HCT116 (cell line): ENCODE results near the gene ANTKMT. TPM values are rescaled to one million over a fixed set of nuclear protein-coding genes. Genes with fewer than 3 reads are reported as not detected.

Experiments used
- ATAC-seq: fragments of 200-7000 bp; cut with Tn5 transposase; 2 replicates; pipeline ENCODE4 v1.9.1; 2020; ENCODE audit warnings: mild to moderate bottlenecking, moderate library complexity
- BruUV-seq: library from RNA; stranded (reverse); fragments of 400-500 nt; replicated peaks from 2 replicates; lab custom pipeline; 2021; lab: Mats Ljungman, UMichigan
- CTCF ChIA-PET: fragments of 300-600 bp; sonication (Branson Sonifier 250); formaldehyde crosslinking; loops from one replicate; lab custom pipeline; 2021; ENCODE audit warnings: antibody characterized with exemption; lab: Charles Lee
- POLR2A ChIA-PET: fragments of 300-600, 350-600 bp; sonication (Branson Sonifier 250); formaldehyde crosslinking; loops from one replicate; lab custom pipeline; 2021; ENCODE audit warnings: antibody characterized with exemption; lab: Charles Lee
- RAD21 ChIA-PET, 2 experiments: fragments of 300-600 bp; sonication (Branson Sonifier 250); formaldehyde crosslinking; loops; one replicate each; lab custom pipeline; 2023; ENCODE audit warnings: low total read pairs in 2 of 2; ENCODE audit not compliant: uncharacterized antibody in 2 of 2, unreplicated experiment in 2 of 2, low non-redundant PET in 1 of 2; lab: Charles Lee
- DNase-seq: peaks from one replicate; pipeline ENCODE4 v3.0.0-alpha.2; 2010; ENCODE audit warnings: low read depth, low spot score
- H2AFZ ChIP-seq: fragments of 200-600 bp; shearing (Covaris generic), sonication (generic); 2 replicates; pipeline ENCODE4 v1.6.1; 2017; ENCODE audit warnings: low read depth, mixed run types, mixed read lengths, antibody characterized with exemption, low read length; ENCODE audit not compliant: poor library complexity, severe bottlenecking
- H3K27ac ChIP-seq: 2 replicates; pipeline ENCODE4 v1.5.1; 2012; ENCODE audit warnings: low read depth, low read length
- H3K27me3 ChIP-seq: fragments of 200-600 bp; sonication (generic); 2 replicates; pipeline ENCODE4 v1.6.1; 2016; ENCODE audit warnings: mixed run types, low read length, mixed read lengths; ENCODE audit not compliant: insufficient read depth
- H3K36me3 ChIP-seq, 2 experiments: fragments of 200-500 bp in 1 of 2; fragments of 200-600 bp in 1 of 2; sonication (Bioruptor generic) in 1 of 2; sonication (generic) in 1 of 2; 2 replicates each; pipeline versions ENCODE4 v1.5.1 to v1.6.1; 2014 to 2016; ENCODE audit warnings: low read length in 2 of 2, inconsistent platforms in 1 of 2, mixed read lengths in 1 of 2, mixed run types in 1 of 2; ENCODE audit not compliant: insufficient read depth in 2 of 2, control insufficient read depth in 1 of 2
- H3K4me1 ChIP-seq, 2 experiments: fragments of 200-600 bp in 1 of 2; sonication (generic) in 1 of 2; 2 replicates each; pipeline versions ENCODE4 v1.5.1 to v1.6.1; 2012 to 2017; ENCODE audit warnings: low read length in 2 of 2, inconsistent platforms in 1 of 2, mild to moderate bottlenecking in 1 of 2, mixed read lengths in 1 of 2, mixed run types in 1 of 2, moderate library complexity in 1 of 2; ENCODE audit not compliant: insufficient read depth in 2 of 2, control insufficient read depth in 1 of 2
- H3K4me2 ChIP-seq: fragments of 200-600 bp; sonication (generic); 2 replicates; pipeline ENCODE4 v1.6.1; 2017; ENCODE audit warnings: mixed run types, low read length, mixed read lengths
- H3K4me3 ChIP-seq, 2 experiments: fragments of 200-600 bp in 1 of 2; sonication (generic) in 1 of 2; replicated peaks in 1 of 2; 2 replicates each; pipeline ENCODE4 v1.5.1; 2011 to 2016; ENCODE audit warnings: low read length in 2 of 2, control low read depth in 1 of 2, low read depth in 1 of 2, mild to moderate bottlenecking in 1 of 2, mixed read lengths in 1 of 2, mixed run types in 1 of 2
- H3K79me2 ChIP-seq: fragments of 200-600 bp; sonication (generic); 2 replicates; pipeline ENCODE4 v1.6.1; 2017; ENCODE audit warnings: mild to moderate bottlenecking, mixed run types, low read length, moderate library complexity, mixed read lengths; ENCODE audit not compliant: insufficient read depth
- H3K9ac ChIP-seq: fragments of 200-600 bp; sonication (generic); 2 replicates; pipeline ENCODE4 v1.6.1; 2016; ENCODE audit warnings: low read length, mixed read lengths
- H3K9me2 ChIP-seq: fragments of 200-600 bp; sonication (generic), shearing (Covaris generic); 2 replicates; pipeline ENCODE4 v1.6.1; 2017; ENCODE audit warnings: mixed run types, mild to moderate bottlenecking, moderate library complexity; ENCODE audit not compliant: insufficient read depth
- H3K9me3 ChIP-seq, 2 experiments: fragments of 200-500 bp in 1 of 2; fragments of 200-600 bp in 1 of 2; sonication (Bioruptor generic) in 1 of 2; sonication (generic) in 1 of 2; 2 replicates each; pipeline ENCODE4 v1.6.1; 2014 to 2017; ENCODE audit warnings: low read length in 2 of 2, mixed read lengths in 2 of 2, inconsistent platforms in 1 of 2, low read depth in 1 of 2, mild to moderate bottlenecking in 1 of 2, mixed run types in 1 of 2, moderate library complexity in 1 of 2; ENCODE audit not compliant: control insufficient read depth in 1 of 2, insufficient read depth in 1 of 2
- H4K20me1 ChIP-seq: fragments of 200-600 bp; sonication (generic), shearing (Covaris generic); 2 replicates; pipeline ENCODE4 v1.6.1; 2017; ENCODE audit warnings: mixed run types, mild to moderate bottlenecking, moderate library complexity; ENCODE audit not compliant: insufficient read depth
- CEBPB ChIP-seq: IDR thresholded peaks from 2 replicates; pipeline ENCODE4 v1.6.1; 2012; ENCODE audit warnings: low read depth
- ELF1 ChIP-seq: IDR thresholded peaks from 2 replicates; pipeline ENCODE4 v1.6.1; 2012; ENCODE audit warnings: low read depth, borderline replicate concordance
- EZH2 ChIP-seq: fragments of 200-600 bp; sonication (generic); IDR thresholded peaks from 2 replicates; pipeline ENCODE4 v1.6.1; 2017; ENCODE audit warnings: antibody characterized with exemption, mixed run types
- EZH2phosphoT487 ChIP-seq: fragments of 200-600 bp; IDR thresholded peaks from 2 replicates; pipeline ENCODE4 v1.6.1; 2018; ENCODE audit warnings: antibody characterized with exemption, borderline replicate concordance
- FOSL1 ChIP-seq: IDR thresholded peaks from 2 replicates; pipeline ENCODE4 v1.6.1; 2012; ENCODE audit warnings: low read depth
- JUND ChIP-seq: IDR thresholded peaks from 2 replicates; pipeline ENCODE4 v1.6.1; 2012
- POLR2A ChIP-seq: IDR thresholded peaks from 2 replicates; pipeline ENCODE4 v1.7.0; 2011; ENCODE audit warnings: borderline replicate concordance; ENCODE audit not compliant: insufficient read depth, insufficient read length; ENCODE audit errors: extremely low read depth
- SP1 ChIP-seq: IDR thresholded peaks from 2 replicates; pipeline ENCODE4 v1.6.1; 2012; ENCODE audit warnings: low read depth
- SRF ChIP-seq: IDR thresholded peaks from 2 replicates; pipeline ENCODE4 v1.6.1; 2012; ENCODE audit warnings: low read depth
- YY1 ChIP-seq: IDR thresholded peaks from 2 replicates; pipeline ENCODE4 v1.6.1; 2011; ENCODE audit warnings: low read length, low read depth, moderate library complexity, mild to moderate bottlenecking; ENCODE audit not compliant: insufficient replicate concordance; ENCODE audit errors: extremely low read depth
- ZBTB33 ChIP-seq: IDR thresholded peaks from 2 replicates; pipeline ENCODE4 v1.6.1; 2011; ENCODE audit warnings: mild to moderate bottlenecking, low read length, moderate library complexity; ENCODE audit not compliant: insufficient replicate concordance; ENCODE audit errors: extremely low read depth
- intact Hi-C: fragments of 100-400 bp; cut with micrococcal nuclease; formaldehyde crosslinking; loops from 2 replicates; pipeline ENCODE4 v1.10.0; 2022
- total RNA-seq: library from RNA; stranded (reverse); gene quantifications from one replicate; pipeline ENCODE4 v1.2.1, GENCODE V29; 2021; ENCODE audit not compliant: unreplicated experiment

Gene ANTKMT
- total RNA-seq, 1 experiment from 2014 or later = 65.4 TPM

DNA sequence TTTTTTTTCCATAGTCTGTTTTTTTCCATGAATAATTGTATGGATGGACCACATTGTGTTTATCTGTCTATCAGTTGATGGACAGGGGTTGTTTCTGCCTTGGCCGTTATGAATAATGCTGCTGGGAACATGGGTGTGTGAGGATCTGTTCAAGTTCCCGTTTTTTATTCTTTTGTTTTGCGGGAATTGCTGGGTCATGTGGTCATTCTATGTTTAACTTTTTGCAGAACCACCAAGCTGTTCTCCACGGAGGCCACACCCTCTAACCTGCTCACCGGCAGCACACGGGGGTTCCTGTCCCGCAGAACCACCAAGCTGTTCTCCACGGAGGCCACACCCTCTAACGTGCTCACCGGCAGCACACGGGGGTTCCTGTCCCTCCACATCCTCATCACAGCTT lies 33.7 kb downstream of the ANTKMT start:
- no peak overlapping the region for H3K4me3 ChIP-seq
- TF ChIP-seq SP1 (no peak), ELF1 (no peak), ZBTB33 (no peak), EZH2 (no peak), EZH2phosphoT487 (no peak), JUND (no peak), POLR2A (no peak), FOSL1 (no peak), YY1 (no peak), SRF (no peak), CEBPB (no peak)
- no peaks in the 10 kb centered on the region for H3K27me3 ChIP-seq
- no peaks in the 10 kb centered on the region for H3K36me3 ChIP-seq
- 0 out of 2 replicates have a peak overlapping the region, but pooled peaks have one; percentile 13 for H3K4me2 ChIP-seq
- intact Hi-C loops = no loop called here
- H3K4me1 ChIP-seq = peaks cover 15 to 23% of the 10 kb centered on the region in 2 experiments
- POLR2A ChIA-PET = no interaction called here
- no peaks in the 10 kb centered on the region for H4K20me1 ChIP-seq
- no peaks in the 10 kb centered on the region for H3K9me2 ChIP-seq
- BruUV-seq = no TSS peak
- no peak overlapping the region for H2AFZ ChIP-seq
- DNase-seq = no peak
- H3K79me2 ChIP-seq = no peaks in the 10 kb centered on the region
- no peak overlapping the region for H3K27ac ChIP-seq
- H3K9me3 ChIP-seq = peaks cover 0 to 7% of the 10 kb centered on the region in 2 experiments; a peak in 1 of 4 replicates
- RAD21 ChIA-PET = no interaction called here
- CTCF ChIA-PET = no interaction called here
- ATAC-seq = no peak
- no peak overlapping the region for H3K9ac ChIP-seq
